K562 (cell line): ENCODE measurements around the gene DNAJC11. TPM values are rescaled to one million over a fixed set of nuclear protein-coding genes. Genes with fewer than 3 reads are reported as not detected.

Source experiments
- ATAC-seq: fragments of 200-7000 bp; cut with Tn5 transposase; 3 replicates; pipeline ENCODE4 v1.9.1; 2020; ENCODE audit warnings: moderate library complexity
- BruUV-seq: library from RNA; stranded (reverse); fragments of 400-500 nt; replicated peaks from 2 replicates; lab custom pipeline; 2021; lab: Mats Ljungman, UMichigan
- CTCF ChIA-PET: fragments of 300-600 bp; formaldehyde crosslinking; extraction: SDS; loops from one replicate; lab custom pipeline; 2021; ENCODE audit warnings: low intra/inter-chr PET ratio; lab: Yijun Ruan, JAX
- POLR2A ChIA-PET: fragments of 300-600, 350-650 bp; sonication (Branson Sonifier 250); formaldehyde crosslinking; extraction: SDS; loops from one replicate; lab custom pipeline; 2021; ENCODE audit warnings: antibody characterized with exemption, inconsistent platforms; lab: Yijun Ruan, JAX
- DNase-seq, 4 experiments: peaks; one replicate each; pipeline versions ENCODE4 v3.0.0 to v3.0.0-alpha.2; 2011 to 2018; ENCODE audit warnings: low spot score in 3 of 4, mixed read lengths in 3 of 4; ENCODE audit errors: extremely low read depth in 1 of 4
- FAIRE-seq: peaks from 2 replicates; lab custom pipeline; 2011; peaks lifted over from hg19 to GRCh38; lab: Jason Lieb, UNC
- H2AFZ ChIP-seq: 2 replicates; pipeline ENCODE4 v1.6.0; 2011; ENCODE audit warnings: low read depth, low read length, control low read depth, inconsistent platforms
- H3K27ac ChIP-seq: fragments of 200-600 bp; 3 replicates; pipeline ENCODE4 v1.8.0; 2011; ENCODE audit warnings: low read depth, mild to moderate bottlenecking, control low read depth, inconsistent platforms, low read length, moderate library complexity, mixed read lengths; ENCODE audit errors: extremely low read depth
- H3K27me3 ChIP-seq, 2 experiments: fragments of 300-600 bp in 1 of 2; 2 replicates in 1 of 2; 3 replicates in 1 of 2; pipeline versions ENCODE4 v1.6.0 to v1.8.0; 2011; ENCODE audit warnings: inconsistent platforms in 2 of 2, low read length in 2 of 2, mild to moderate bottlenecking in 1 of 2, mixed read lengths in 1 of 2, moderate library complexity in 1 of 2; ENCODE audit not compliant: control insufficient read depth in 2 of 2, insufficient read depth in 2 of 2
- H3K36me3 ChIP-seq: fragments of 300-600 bp; 3 replicates; pipeline ENCODE4 v1.8.0; 2011; ENCODE audit warnings: mild to moderate bottlenecking, low read length, inconsistent platforms; ENCODE audit not compliant: control insufficient read depth, insufficient read depth
- H3K4me1 ChIP-seq, 2 experiments: fragments of 200-600 bp in 1 of 2; replicated peaks in 1 of 2; 2 replicates in 1 of 2; 3 replicates in 1 of 2; pipeline versions ENCODE4 v1.5.1 to v1.8.0; 2011; ENCODE audit warnings: inconsistent platforms in 2 of 2, low read length in 2 of 2, mild to moderate bottlenecking in 1 of 2, mixed read lengths in 1 of 2, moderate library complexity in 1 of 2; ENCODE audit not compliant: control insufficient read depth in 2 of 2, insufficient read depth in 2 of 2
- H3K4me2 ChIP-seq: 2 replicates; pipeline ENCODE4 v1.6.1; 2011; ENCODE audit warnings: low read length, control low read depth, inconsistent platforms, mixed read lengths; ENCODE audit not compliant: insufficient read depth
- H3K4me3 ChIP-seq: fragments of 200-600 bp; sonication (generic), shearing (Covaris generic); 2 replicates; pipeline ENCODE4 v1.5.1; 2016; ENCODE audit warnings: control low read depth, inconsistent platforms
- H3K79me2 ChIP-seq: fragments of 200-600 bp; 3 replicates; pipeline ENCODE4 v1.8.0; 2011; ENCODE audit warnings: low read length, inconsistent platforms; ENCODE audit not compliant: control insufficient read depth, insufficient read depth
- H3K9ac ChIP-seq, 2 experiments: 2 replicates each; pipeline versions ENCODE4 v1.6.0 to v1.6.1; 2011; ENCODE audit warnings: low read depth in 2 of 2, low read length in 2 of 2, control low read depth in 1 of 2, inconsistent platforms in 1 of 2, mild to moderate bottlenecking in 1 of 2, mixed read lengths in 1 of 2; ENCODE audit not compliant: insufficient read depth in 1 of 2
- H3K9me1 ChIP-seq: one replicate; pipeline ENCODE4 v1.6.0; 2011; ENCODE audit warnings: inconsistent platforms, mild to moderate bottlenecking, low read length, moderate library complexity; ENCODE audit not compliant: control insufficient read depth, insufficient read depth
- H3K9me3 ChIP-seq: replicated peaks from 2 replicates; pipeline ENCODE4 v1.5.1; 2011; ENCODE audit warnings: low read depth, low read length, inconsistent platforms; ENCODE audit not compliant: control insufficient read depth, insufficient read depth
- H4K20me1 ChIP-seq: replicated peaks from 2 replicates; pipeline ENCODE4 v1.6.1; 2011; ENCODE audit warnings: low read length, inconsistent platforms, mixed read lengths; ENCODE audit not compliant: control insufficient read depth, insufficient read depth
- BDP1 ChIP-seq: IDR thresholded peaks from 3 replicates; pipeline ENCODE4 v1.6.1; 2011; ENCODE audit not compliant: insufficient read length, insufficient read depth
- E2F4 ChIP-seq: sonication (generic); formaldehyde crosslinking; IDR thresholded peaks from 2 replicates; pipeline ENCODE4 v1.8.0; 2022; ENCODE audit warnings: mild to moderate bottlenecking, low read depth, missing genetic modification reagents
- HDAC6 ChIP-seq: IDR thresholded peaks from 2 replicates; pipeline ENCODE4 v1.6.1; 2012; ENCODE audit warnings: low read depth, mild to moderate bottlenecking, control low read depth, inconsistent platforms, low read length, moderate library complexity
- KLF6 ChIP-seq: fragments of 250-450 bp; sonication (Bioruptor Pico); IDR thresholded peaks from 2 replicates; pipeline ENCODE4 v1.4.0; 2020; ENCODE audit warnings: mild to moderate bottlenecking, moderate library complexity, borderline replicate concordance
- MTA1 ChIP-seq: fragments of 450-650 bp; IDR thresholded peaks from 2 replicates; pipeline ENCODE4 v1.6.1; 2017; ENCODE audit warnings: borderline replicate concordance
- PRPF4 ChIP-seq: fragments of 200-400 bp; formaldehyde crosslinking; IDR thresholded peaks from one replicate; pipeline ENCODE4 v1.6.1; 2017; ENCODE audit warnings: low read length, low read depth, mild to moderate bottlenecking; ENCODE audit not compliant: insufficient read depth, poor library complexity, severe bottlenecking
- ZFP30 ChIP-seq: fragments of 250-450 bp; sonication (Bioruptor Pico); IDR thresholded peaks from 2 replicates; pipeline ENCODE4 v1.8.0; 2022; ENCODE audit warnings: moderate library complexity, mild to moderate bottlenecking, inconsistent platforms, borderline replicate concordance
- ZNF121 ChIP-seq: sonication (generic); formaldehyde crosslinking; conservative IDR thresholded peaks from 2 replicates; pipeline ENCODE4 v1.8.0; 2022; ENCODE audit warnings: missing genetic modification reagents
- whole genome bisulfite sequencing: fragments of 100-300 bp; shearing (Covaris generic); methylation state at CpG from one replicate; pipeline ENCODE4 v1.1.6; 2016; ENCODE audit warnings: low coverage, mixed read lengths; ENCODE audit not compliant: insufficient coverage; ENCODE audit errors: missing lambda C conversion rate; 5-methylcytosine and 5-hydroxymethylcytosine counted together
- in situ Hi-C: fragments of 300-500 bp; cut with MboI; formaldehyde crosslinking; loops from 4 replicates; pipeline ENCODE4 v1.15.0; 2018; ENCODE audit warnings: inconsistent platforms, mixed read lengths
- intact Hi-C: fragments of 100-400 bp; cut with micrococcal nuclease; formaldehyde crosslinking; loops from 2 replicates; pipeline ENCODE4 v1.14.2; 2022
- polyA plus RNA-seq, 8 experiments: library from polyadenylated mRNA; depleted of rRNA in 4 of 8; stranded (reverse) in 5 of 8; unstranded in 3 of 8; fragments of >200 nt; fragmentation: Nextera tagmentation in 2 of 8; fragmentation: Illumina TruSeq in 1 of 8; extraction: Ambion mirVana in 2 of 8; extraction: Trizol in 1 of 8; gene quantifications; 2 replicates each; pipeline versions ENCODE4 v1.2.1 to v1.2.3, GENCODE V29; 2011 to 2014; ENCODE audit warnings: inconsistent platforms in 1 of 8, missing spikeins in 1 of 8
- total RNA-seq, 7 experiments: library from RNA; depleted of rRNA in 6 of 7; stranded (reverse); fragments of >200 nt in 6 of 7; fragmentation: Illumina TruSeq in 2 of 7; extraction: Trizol in 2 of 7; gene quantifications; 2 replicates each; pipeline versions ENCODE4 v1.2.1 to v1.2.3, GENCODE V29; 2011 to 2021; ENCODE audit warnings: low replicate concordance in 1 of 7
- TF ChIP-seq, protein P1 (sequence below), 2 experiments: fragments of 200-800 bp in 1 of 2; sonication (Bioruptor generic) in 1 of 2; sonication (generic) in 1 of 2; formaldehyde crosslinking in 1 of 2; IDR thresholded peaks in 1 of 2; conservative IDR thresholded peaks in 1 of 2; 2 replicates each; pipeline versions ENCODE4 v1.5.0 to v1.6.1; 2016 to 2020; ENCODE audit warnings: missing compliant biosample characterization in 1 of 2, missing genetic modification characterization in 1 of 2, missing genetic modification reagents in 1 of 2
- TF ChIP-seq, protein P2 (sequence below), 3 experiments: fragments of 200-800 bp in 1 of 3; fragments of 250-450 bp in 1 of 3; fragments of 450-650 bp in 1 of 3; sonication (Bioruptor Pico) in 1 of 3; sonication (Bioruptor generic) in 1 of 3; formaldehyde crosslinking in 1 of 3; IDR thresholded peaks; 2 replicates each; pipeline versions ENCODE4 v1.6.1 to v1.8.0; 2016 to 2022; ENCODE audit warnings: mild to moderate bottlenecking in 2 of 3, missing genetic modification characterization in 2 of 3, missing compliant biosample characterization in 1 of 3, moderate library complexity in 1 of 3
- TF ChIP-seq, protein P3 (sequence below): fragments of 250-450 bp; sonication (Bioruptor Pico); IDR thresholded peaks from 2 replicates; pipeline ENCODE4 v1.5.0; 2022; ENCODE audit warnings: mild to moderate bottlenecking

DNAJC11 gene
- total and polyA plus RNA-seq, 9 of the 15 experiments (the other 6 are each of a cell fraction or from before 2014, with no cell fraction given) = 14.1 to 123 (median 76.6) TPM

DNA sequence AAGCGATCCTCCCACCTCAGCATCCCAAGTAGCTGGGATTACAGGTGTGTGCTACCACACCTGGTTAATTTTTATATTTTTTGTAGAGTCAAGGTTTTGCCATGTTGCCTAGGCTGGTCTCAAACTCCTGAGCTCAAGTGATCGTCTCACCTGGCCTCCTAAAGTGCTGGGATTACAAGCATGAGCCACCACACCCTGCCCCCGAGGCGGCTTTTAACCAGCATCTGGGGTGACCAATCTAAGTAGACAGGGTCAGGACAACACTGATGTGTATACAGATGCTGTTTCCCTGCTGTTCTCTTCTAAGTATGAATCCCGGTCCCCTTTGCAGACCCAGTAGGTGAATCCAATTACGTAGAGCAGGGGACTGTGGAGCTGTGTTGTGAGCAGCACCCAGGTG is 53.1 kb downstream of the DNAJC11 start:
- POLR2A ChIA-PET = no interaction called here
- DNase-seq = no peak
- ATAC-seq = no peak
- in situ Hi-C loops = no loop called here
- BruUV-seq = no TSS peak
- CTCF ChIA-PET = no interaction called here
- Histone ChIP-seq H3K27me3 (no peaks in the 10 kb centered on the region), H3K9me1 (peaks cover 2% of the 10 kb centered on the region), H3K9me3 (no peaks in the 10 kb centered on the region), H3K4me1 (no peaks in the 10 kb centered on the region; a peak in 1 of 5 replicates), H2AFZ (no peak overlapping the region), H3K9ac (no peak overlapping the region), H3K4me2 (no peak overlapping the region), H3K4me3 (no peak overlapping the region), H3K79me2 (no peaks in the 10 kb centered on the region), H3K36me3 (peaks cover 80% of the 10 kb centered on the region), H3K27ac (no peak overlapping the region), H4K20me1 (0 out of 2 replicates have a peak, but pooled peaks cover 4% of the 10 kb centered on the region)
- no peak for FAIRE-seq
- intact Hi-C loops = no loop called here
- WGBS = 86% methylated on average over 6 of the region's 6 CpGs
- TF ChIP-seq PRPF4 (no peak), ZNF121 (CRISPR knock-in tag) (no peak), BDP1 (no peak), ZFP30 (CRISPR knock-in tag) (no peak), MTA1 (no peak), E2F4 (no peak), HDAC6 (no peak), KLF6 (CRISPR knock-in tag) (no peak)
- TF ChIP-seq, protein P1, sequence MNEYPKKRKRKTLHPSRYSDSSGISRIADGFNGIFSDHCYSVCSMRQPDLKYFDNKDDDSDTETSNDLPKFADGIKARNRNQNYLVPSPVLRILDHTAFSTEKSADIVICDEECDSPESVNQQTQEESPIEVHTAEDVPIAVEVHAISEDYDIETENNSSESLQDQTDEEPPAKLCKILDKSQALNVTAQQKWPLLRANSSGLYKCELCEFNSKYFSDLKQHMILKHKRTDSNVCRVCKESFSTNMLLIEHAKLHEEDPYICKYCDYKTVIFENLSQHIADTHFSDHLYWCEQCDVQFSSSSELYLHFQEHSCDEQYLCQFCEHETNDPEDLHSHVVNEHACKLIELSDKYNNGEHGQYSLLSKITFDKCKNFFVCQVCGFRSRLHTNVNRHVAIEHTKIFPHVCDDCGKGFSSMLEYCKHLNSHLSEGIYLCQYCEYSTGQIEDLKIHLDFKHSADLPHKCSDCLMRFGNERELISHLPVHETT (CRISPR knock-in tag; conservative IDR thresholded peaks at IDR 0.05 in 1 of 2, IDR thresholded peaks at IDR 0.05 in 1 of 2) = no peak
- TF ChIP-seq, protein P2, sequence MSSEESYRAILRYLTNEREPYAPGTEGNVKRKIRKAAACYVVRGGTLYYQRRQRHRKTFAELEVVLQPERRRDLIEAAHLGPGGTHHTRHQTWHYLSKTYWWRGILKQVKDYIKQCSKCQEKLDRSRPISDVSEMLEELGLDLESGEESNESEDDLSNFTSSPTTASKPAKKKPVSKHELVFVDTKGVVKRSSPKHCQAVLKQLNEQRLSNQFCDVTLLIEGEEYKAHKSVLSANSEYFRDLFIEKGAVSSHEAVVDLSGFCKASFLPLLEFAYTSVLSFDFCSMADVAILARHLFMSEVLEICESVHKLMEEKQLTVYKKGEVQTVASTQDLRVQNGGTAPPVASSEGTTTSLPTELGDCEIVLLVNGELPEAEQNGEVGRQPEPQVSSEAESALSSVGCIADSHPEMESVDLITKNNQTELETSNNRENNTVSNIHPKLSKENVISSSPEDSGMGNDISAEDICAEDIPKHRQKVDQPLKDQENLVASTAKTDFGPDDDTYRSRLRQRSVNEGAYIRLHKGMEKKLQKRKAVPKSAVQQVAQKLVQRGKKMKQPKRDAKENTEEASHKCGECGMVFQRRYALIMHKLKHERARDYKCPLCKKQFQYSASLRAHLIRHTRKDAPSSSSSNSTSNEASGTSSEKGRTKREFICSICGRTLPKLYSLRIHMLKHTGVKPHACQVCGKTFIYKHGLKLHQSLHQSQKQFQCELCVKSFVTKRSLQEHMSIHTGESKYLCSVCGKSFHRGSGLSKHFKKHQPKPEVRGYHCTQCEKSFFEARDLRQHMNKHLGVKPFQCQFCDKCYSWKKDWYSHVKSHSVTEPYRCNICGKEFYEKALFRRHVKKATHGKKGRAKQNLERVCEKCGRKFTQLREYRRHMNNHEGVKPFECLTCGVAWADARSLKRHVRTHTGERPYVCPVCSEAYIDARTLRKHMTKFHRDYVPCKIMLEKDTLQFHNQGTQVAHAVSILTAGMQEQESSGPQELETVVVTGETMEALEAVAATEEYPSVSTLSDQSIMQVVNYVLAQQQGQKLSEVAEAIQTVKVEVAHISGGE (CRISPR knock-in tag; IDR thresholded peaks at IDR 0.05) = no peak
- TF ChIP-seq, protein P3, sequence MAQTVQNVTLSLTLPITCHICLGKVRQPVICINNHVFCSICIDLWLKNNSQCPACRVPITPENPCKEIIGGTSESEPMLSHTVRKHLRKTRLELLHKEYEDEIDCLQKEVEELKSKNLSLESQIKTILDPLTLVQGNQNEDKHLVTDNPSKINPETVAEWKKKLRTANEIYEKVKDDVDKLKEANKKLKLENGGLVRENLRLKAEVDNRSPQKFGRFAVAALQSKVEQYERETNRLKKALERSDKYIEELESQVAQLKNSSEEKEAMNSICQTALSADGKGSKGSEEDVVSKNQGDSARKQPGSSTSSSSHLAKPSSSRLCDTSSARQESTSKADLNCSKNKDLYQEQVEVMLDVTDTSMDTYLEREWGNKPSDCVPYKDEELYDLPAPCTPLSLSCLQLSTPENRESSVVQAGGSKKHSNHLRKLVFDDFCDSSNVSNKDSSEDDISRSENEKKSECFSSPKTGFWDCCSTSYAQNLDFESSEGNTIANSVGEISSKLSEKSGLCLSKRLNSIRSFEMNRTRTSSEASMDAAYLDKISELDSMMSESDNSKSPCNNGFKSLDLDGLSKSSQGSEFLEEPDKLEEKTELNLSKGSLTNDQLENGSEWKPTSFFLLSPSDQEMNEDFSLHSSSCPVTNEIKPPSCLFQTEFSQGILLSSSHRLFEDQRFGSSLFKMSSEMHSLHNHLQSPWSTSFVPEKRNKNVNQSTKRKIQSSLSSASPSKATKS (CRISPR knock-in tag) = no peak
